ENCODE results near the gene EEA1. TPM values are rescaled to one million over a fixed set of nuclear protein-coding genes. Genes with fewer than 3 reads are reported as not detected.
"Not testable (repeated sequence)": the region's sequence is repeated elsewhere in the genome, so short reads cannot be mapped to it uniquely, and the experiment has no call there.

EEA1 gene
- total RNA-seq, 1 donor from 2014 or later = 34.4 TPM

DNA sequence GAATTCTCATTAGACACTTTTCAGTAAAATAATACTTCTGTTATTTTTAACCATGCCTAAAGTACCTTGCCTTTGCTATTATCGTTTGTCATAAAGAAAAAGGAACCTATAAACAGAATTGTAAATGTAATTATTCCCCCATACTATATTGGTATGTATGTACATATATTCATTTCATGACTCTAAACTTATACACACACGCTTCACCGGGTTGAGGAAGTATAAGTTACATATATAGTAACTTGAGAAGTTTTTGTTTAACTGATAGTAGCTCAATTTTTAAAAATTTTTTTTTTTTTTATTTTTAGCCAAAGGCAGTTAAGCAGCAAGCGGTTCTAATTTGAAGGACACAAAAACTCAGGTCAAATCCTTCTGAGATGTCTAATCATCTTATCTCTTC, 118.7 kb downstream of the EEA1 start:
- no peak for ATAC-seq
- Histone ChIP-seq H3K4me1 (no peaks in the 10 kb centered on the region), H3K4me3 (no peak overlapping the region), H3K27me3 (no peaks in the 10 kb centered on the region), H3K9me3 (no peaks in the 10 kb centered on the region), H3K36me3 (peaks cover 38% of the 10 kb centered on the region), H3K27ac (no peak overlapping the region)
- intact Hi-C loops (cut with DNase I) = no loop called here
- DNase-seq = no peak
- TF ChIP-seq, protein P1, sequence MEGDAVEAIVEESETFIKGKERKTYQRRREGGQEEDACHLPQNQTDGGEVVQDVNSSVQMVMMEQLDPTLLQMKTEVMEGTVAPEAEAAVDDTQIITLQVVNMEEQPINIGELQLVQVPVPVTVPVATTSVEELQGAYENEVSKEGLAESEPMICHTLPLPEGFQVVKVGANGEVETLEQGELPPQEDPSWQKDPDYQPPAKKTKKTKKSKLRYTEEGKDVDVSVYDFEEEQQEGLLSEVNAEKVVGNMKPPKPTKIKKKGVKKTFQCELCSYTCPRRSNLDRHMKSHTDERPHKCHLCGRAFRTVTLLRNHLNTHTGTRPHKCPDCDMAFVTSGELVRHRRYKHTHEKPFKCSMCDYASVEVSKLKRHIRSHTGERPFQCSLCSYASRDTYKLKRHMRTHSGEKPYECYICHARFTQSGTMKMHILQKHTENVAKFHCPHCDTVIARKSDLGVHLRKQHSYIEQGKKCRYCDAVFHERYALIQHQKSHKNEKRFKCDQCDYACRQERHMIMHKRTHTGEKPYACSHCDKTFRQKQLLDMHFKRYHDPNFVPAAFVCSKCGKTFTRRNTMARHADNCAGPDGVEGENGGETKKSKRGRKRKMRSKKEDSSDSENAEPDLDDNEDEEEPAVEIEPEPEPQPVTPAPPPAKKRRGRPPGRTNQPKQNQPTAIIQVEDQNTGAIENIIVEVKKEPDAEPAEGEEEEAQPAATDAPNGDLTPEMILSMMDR (IDR thresholded peaks at IDR 0.05) = no peak

DNA sequence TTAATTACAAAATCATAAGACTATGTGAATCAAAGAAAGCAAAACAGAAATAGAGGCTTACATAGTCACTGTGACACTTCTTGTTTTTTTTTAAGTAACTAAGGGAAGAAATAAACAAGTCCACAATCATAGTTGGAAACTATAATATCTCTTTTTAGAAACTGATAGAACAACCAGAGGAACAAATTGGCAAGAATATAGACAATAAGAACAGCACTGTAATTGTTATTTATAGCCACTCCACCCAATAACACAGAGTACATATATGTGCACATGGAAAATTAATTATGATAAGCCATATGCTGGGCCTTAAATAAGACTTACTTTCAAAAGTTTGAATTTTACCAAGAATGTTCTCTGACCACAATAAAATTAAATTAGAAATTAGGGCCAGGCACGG, 125.2 kb downstream of the EEA1 start:
- TF ChIP-seq, protein P1 (IDR thresholded peaks at IDR 0.05) = no peak
- Histone ChIP-seq H3K4me1 (no peaks in the 10 kb centered on the region), H3K36me3 (peaks cover 61% of the 10 kb centered on the region), H3K4me3 (no peak overlapping the region), H3K9me3 (no peaks in the 10 kb centered on the region), H3K27ac (no peak overlapping the region), H3K27me3 (no peaks in the 10 kb centered on the region)
- DNase-seq (no peak), ATAC-seq (no peak)
- intact Hi-C loops (cut with DNase I) = no loop called here

DNA sequence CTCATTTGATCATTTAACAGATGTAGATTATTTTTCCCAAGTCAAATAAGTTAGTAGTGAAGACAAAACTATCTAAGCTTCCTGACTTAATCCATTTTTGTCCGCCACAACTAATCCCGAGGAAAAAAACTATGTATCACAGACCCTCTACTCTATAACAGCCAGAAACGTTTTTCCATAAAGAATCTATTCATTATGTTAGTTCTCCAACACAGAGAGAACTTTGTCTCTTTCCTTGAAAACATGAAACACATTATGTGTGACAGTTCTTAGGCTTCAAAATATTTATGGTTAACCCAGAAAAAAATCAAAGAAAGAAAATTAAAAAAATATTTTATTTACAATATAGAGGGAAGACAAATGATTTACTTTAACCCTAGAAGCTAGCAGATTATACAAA, 126.2 kb downstream of the EEA1 start:
- no peaks in the 10 kb centered on the region for H3K27me3 ChIP-seq
- H3K27ac ChIP-seq = no peak overlapping the region
- peaks cover 61% of the 10 kb centered on the region for H3K36me3 ChIP-seq
- TF ChIP-seq, protein P1 (IDR thresholded peaks at IDR 0.05) = no peak
- no peaks in the 10 kb centered on the region for H3K9me3 ChIP-seq
- no peaks in the 10 kb centered on the region for H3K4me1 ChIP-seq
- intact Hi-C loops (cut with DNase I) = no loop called here
- ATAC-seq (no peak), DNase-seq (no peak)
- H3K4me3 ChIP-seq = no peak overlapping the region

DNA sequence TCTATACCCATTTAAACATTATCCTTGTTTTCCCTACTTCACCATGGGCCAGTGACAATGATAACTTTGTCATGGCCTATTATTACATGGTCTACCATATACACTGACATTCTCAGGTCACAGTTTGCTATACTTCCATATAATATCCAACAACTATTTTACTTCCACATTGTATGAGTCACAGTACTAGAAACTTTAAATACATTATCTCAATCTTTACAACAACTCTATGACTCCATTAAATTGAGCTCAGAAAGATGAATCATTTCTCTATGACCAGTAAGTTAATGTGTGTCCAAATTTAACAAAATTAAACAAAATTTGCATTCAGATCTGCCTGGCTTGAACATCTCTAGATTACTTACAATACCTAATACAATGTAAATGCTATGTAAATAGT, 132.4 kb downstream of the EEA1 start:
- H3K27me3 ChIP-seq = no peaks in the 10 kb centered on the region
- intact Hi-C loops (cut with DNase I) = no loop called here
- H3K27ac ChIP-seq = no peak overlapping the region
- no peak for ATAC-seq
- no peak for DNase-seq
- H3K36me3 ChIP-seq = peaks cover 46% of the 10 kb centered on the region
- TF ChIP-seq, protein P1 (IDR thresholded peaks at IDR 0.05) = no peak
- no peak overlapping the region for H3K4me3 ChIP-seq
- H3K9me3 ChIP-seq = no peaks in the 10 kb centered on the region
- no peaks in the 10 kb centered on the region for H3K4me1 ChIP-seq

DNA sequence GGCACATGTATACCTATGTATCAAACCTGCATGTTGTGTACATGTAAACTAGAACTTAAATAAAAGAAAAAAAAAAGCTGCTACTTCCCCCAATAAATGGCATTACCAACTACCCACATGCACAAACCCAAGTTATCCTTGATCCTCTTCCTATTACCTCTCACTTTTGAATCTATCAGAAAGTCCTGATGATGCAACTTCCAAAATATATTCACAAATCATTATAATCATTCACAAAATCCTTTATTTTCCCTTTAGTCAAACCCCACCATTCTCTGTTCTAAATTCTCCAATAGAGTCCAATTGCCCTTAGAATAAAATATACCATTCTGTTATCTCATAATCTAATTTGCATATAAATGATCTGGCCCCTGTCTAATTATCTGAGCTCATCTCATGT, 134.3 kb downstream of the EEA1 start:
- Histone ChIP-seq H3K4me1 (no peaks in the 10 kb centered on the region), H3K4me3 (no peak overlapping the region), H3K36me3 (peaks cover 28% of the 10 kb centered on the region), H3K27ac (no peak overlapping the region), H3K9me3 (no peaks in the 10 kb centered on the region), H3K27me3 (no peaks in the 10 kb centered on the region)
- TF ChIP-seq, protein P1 (IDR thresholded peaks at IDR 0.05) = no peak
- no peak for ATAC-seq
- DNase-seq = no peak
- intact Hi-C loops (cut with DNase I) = no loop called here

DNA sequence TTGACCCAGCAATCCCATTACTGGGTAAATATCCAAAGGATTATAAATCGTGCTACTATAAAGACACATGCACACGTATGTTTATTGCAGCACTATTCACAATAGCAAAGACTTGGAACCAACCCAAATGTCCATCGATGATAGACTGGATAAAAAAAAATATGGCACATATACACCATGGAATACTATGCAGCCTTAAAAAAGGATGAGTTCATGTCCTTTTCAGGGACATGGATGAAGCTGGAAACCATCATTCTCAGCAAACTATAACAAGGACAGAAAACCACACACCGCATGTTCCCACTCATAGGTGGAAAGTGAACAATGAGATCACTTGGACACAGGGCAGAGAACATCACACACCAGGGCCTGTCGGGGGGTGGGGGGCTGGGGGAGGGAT, 134.7 kb downstream of the EEA1 start:
- ATAC-seq; H3K27ac ChIP-seq; H3K27me3 ChIP-seq; H3K4me1 ChIP-seq; H3K4me3 ChIP-seq; intact Hi-C loops (cut with DNase I); H3K9me3 ChIP-seq; DNase-seq: not testable (repeated sequence)
- H3K36me3 ChIP-seq = peaks cover 27% of the 10 kb centered on the region

All from upper lobe of right lung (tissue), 1 donor.